Measurements from ENCODE around the gene LETMD1.

DNA sequence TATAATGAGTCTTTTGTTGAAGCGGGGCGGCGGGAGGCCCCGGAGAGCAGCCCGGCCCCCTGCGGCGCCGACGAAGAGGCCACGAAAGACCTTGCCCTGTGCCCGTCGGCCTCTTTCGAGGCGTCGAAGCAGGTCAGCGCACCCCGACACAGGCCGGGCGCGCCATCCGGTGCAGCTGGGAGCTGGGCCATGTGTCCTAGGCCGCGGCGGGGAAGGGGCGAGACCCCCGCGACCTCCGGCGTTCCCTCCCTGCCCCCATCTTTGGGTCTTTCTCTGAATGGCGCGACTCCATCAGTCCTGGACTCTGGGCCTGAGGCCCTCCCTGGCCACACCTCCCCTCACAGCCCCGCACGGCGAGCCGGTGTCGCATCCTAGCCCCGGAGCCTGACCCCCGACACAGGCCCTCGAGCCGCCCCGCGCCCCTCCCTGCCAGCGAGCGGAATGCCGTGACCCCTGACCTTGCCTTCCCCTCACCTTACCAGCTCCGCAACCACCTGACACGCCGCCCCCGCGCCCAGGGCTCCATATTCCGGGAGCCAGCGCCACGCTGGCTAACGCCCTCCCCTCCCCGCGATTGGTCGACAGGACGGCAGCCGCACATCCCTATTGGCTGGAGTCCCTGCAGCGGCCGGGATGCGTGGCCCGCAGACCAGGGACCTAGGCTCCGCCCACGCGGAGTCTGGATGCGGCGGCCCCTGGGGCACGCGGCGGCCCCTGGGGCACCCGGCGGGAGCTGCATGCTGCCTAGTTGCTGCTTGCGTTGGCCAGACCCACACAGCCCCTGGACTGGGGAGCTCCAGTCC, 22.1 kb upstream of the LETMD1 start, which contains the start of gene SLC11A2:
- TF ChIP-seq, protein P1, sequence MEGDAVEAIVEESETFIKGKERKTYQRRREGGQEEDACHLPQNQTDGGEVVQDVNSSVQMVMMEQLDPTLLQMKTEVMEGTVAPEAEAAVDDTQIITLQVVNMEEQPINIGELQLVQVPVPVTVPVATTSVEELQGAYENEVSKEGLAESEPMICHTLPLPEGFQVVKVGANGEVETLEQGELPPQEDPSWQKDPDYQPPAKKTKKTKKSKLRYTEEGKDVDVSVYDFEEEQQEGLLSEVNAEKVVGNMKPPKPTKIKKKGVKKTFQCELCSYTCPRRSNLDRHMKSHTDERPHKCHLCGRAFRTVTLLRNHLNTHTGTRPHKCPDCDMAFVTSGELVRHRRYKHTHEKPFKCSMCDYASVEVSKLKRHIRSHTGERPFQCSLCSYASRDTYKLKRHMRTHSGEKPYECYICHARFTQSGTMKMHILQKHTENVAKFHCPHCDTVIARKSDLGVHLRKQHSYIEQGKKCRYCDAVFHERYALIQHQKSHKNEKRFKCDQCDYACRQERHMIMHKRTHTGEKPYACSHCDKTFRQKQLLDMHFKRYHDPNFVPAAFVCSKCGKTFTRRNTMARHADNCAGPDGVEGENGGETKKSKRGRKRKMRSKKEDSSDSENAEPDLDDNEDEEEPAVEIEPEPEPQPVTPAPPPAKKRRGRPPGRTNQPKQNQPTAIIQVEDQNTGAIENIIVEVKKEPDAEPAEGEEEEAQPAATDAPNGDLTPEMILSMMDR (IDR thresholded peaks at IDR 0.05; ENCODE audit: insufficient read depth, low read length, poor library complexity, severe bottlenecking): no peak
- no peak for TF ChIP-seq EZH2phosphoT487 (conservative IDR thresholded peaks at IDR 0.05; ENCODE audit: low read length)
